Measurements from ENCODE around the gene EZH2.

EZH2 gene

DNA sequence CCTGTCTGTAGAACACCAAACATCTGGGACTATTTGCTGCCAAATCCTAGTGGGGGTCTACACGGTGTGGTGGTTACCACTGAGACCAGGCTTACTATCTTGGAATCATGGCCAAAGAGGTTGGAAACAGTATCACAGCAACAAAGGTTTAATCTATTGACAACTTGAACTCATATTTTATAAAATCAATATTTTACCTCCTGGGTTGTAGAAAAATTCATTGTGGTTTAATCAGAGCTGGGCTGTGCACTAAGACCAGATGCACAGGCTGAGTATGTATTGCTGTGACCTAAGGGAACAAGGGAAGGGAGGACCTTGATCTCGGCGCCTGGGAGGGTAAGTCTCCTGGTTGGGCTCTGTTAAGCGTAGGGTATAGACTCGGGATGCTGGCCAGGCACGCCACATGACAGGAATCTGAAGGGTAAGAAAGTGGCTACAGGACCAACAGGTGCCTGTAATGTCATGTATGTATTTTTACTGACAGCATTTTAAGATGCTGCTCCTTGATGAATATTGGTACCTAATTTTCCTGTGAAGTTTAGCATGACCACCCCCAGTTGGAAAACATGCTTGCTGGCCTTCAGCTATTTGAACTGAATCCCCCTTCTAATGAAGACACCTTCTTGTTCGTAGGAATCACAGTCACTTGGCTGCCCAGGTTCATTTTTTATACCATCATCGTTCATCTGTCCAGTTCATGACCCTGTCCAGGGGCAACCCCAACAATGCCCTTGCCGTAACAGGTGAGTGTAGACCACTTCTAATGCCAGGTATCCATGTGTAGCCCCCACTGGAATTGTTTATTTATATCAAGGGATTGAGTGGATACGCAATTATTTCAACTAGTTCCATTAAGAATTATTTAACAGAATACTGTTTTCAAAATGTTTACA, 79.5 kb downstream of the EZH2 start:
- DNase-seq (ENCODE audit: low spot score in 2 of 2) = no peak
- H3K4me3 ChIP-seq = no peak overlapping the region
- no peaks in the 10 kb centered on the region for H3K9me3 ChIP-seq
- no peaks in the 10 kb centered on the region for H3K27me3 ChIP-seq (ENCODE audit: low read depth)
- peaks cover 50% of the 10 kb centered on the region for H3K36me3 ChIP-seq (replicated peaks)
- no peaks in the 10 kb centered on the region for H3K4me1 ChIP-seq
- in situ Hi-C loops (cut with MboI; ENCODE audit: low sequenced_read_pairs) = no loop called here

DNA sequence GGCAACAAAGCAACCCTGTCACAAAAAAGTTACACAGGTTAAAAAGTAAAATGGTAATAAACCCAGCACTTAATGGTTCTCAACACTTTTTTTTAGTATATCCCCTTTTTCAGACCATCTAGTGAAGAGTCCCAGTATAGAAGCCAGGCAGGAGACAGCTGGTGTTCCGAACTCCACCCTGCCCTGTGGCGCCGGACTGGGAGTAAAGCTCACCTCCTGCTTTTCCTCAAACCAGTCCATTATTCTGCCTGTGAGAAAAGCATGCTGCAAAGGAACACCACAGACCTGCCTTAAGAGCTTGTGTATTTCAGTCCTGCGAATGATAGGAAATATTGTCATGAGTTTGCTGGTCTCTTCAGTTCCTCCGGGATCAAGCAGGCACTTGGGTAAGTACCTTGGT, 81.0 kb downstream of the EZH2 start:
- no peak for DNase-seq (ENCODE audit: low spot score in 2 of 2)
- H3K36me3 ChIP-seq (replicated peaks) = peaks cover 50% of the 10 kb centered on the region
- in situ Hi-C loops (cut with MboI; ENCODE audit: low sequenced_read_pairs) = no loop called here
- H3K4me3 ChIP-seq = no peak overlapping the region
- H3K9me3 ChIP-seq = no peaks in the 10 kb centered on the region
- no peaks in the 10 kb centered on the region for H3K27me3 ChIP-seq (ENCODE audit: low read depth)
- H3K4me1 ChIP-seq = no peaks in the 10 kb centered on the region

DNA sequence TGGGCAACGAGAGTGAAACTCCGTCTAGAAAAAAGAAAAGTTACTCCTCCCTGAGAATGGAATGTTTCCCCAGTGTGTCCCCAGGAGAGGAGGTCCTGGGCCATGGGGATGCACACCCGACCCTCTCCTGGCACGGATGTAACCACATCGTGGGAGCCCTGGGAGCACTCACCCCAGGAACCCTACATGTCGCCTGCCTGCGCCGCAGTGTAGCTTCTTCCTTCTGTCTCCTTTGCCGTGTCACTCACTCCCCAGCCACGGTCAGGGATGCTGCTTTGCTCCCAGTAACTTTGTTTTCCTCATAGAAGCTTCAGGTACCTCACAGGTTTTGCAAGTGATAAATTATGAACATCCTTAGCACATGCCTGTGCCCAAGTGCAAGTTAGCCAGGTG, 82.0 kb downstream of the EZH2 start:
- in situ Hi-C loops (cut with MboI; ENCODE audit: low sequenced_read_pairs) = no loop called here
- no peaks in the 10 kb centered on the region for H3K9me3 ChIP-seq
- no peaks in the 10 kb centered on the region for H3K4me1 ChIP-seq
- H3K27me3 ChIP-seq (ENCODE audit: low read depth) = no peaks in the 10 kb centered on the region
- DNase-seq (ENCODE audit: low spot score in 2 of 2) = no peak
- H3K36me3 ChIP-seq (replicated peaks) = peaks cover 44% of the 10 kb centered on the region
- no peak overlapping the region for H3K4me3 ChIP-seq

DNA sequence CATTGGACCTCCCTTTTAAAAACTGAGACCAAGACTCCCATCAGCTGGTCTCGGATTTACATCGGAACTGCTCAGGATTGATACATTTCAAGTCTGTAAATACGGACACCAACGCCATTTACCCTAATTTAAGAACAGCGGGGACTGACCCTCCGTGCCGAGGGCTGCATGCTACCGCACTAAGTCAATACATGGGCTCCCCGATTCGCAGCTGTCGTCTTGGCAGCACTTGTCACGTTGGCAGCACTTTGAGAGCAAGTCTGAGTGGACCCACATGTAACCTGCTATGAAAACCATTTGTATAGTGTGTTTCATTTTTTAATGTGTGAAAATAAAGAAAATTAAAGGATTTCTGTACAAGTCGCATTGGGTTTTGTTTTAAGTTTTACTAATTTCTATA, 83.4 kb downstream of the EZH2 start:
- in situ Hi-C loops (cut with MboI; ENCODE audit: low sequenced_read_pairs) = no loop called here
- peaks cover 4% of the 10 kb centered on the region; the same call in 1 of the 2 replicates for H3K4me1 ChIP-seq
- H3K4me3 ChIP-seq = no peak overlapping the region
- H3K9me3 ChIP-seq = no peaks in the 10 kb centered on the region
- H3K27me3 ChIP-seq (ENCODE audit: low read depth) = no peaks in the 10 kb centered on the region
- H3K36me3 ChIP-seq (replicated peaks) = peaks cover 38% of the 10 kb centered on the region
- DNase-seq (ENCODE audit: low spot score in 2 of 2) = no peak

DNA sequence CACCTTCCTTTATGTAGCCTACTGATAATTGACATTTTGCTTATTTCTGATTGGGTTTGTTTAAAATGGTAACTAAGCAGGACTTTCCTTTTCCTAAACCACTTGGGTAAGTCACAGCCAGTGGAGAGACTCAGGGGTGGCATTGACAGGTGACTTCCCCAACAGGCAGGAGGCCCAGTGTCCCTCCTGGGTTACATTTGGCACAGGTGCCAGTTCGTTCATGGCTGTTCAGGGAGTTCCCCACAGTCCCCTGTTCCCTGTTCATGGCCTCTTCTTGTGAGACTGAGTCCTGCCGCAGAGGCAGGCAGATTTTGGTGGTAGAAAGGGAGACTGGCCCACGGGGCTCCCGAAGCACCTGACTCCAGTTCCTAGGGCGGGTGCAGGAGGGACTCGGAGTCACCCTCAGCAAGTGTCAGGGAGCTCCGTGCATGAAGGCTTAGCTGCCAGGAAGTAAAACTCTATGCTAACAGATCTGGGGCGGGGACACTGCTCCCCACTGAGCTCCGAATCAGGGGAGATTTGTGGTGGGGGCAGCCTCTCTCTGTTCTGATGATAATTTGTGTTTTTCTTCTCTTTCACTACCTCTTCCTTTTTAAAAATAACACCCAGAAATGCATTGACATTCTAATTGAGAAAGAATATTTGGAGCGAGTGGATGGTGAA, 84.1 kb downstream of the EZH2 start:
- no peaks in the 10 kb centered on the region for H3K27me3 ChIP-seq (ENCODE audit: low read depth)
- H3K4me3 ChIP-seq = no peak overlapping the region
- in situ Hi-C loops (cut with MboI; ENCODE audit: low sequenced_read_pairs) = no loop called here
- no peaks in the 10 kb centered on the region for H3K9me3 ChIP-seq
- peaks cover 38% of the 10 kb centered on the region for H3K36me3 ChIP-seq (replicated peaks)
- H3K4me1 ChIP-seq = peaks cover 4% of the 10 kb centered on the region; the same call in 1 of the 2 replicates
- no peak for DNase-seq (ENCODE audit: low spot score in 2 of 2)

DNA sequence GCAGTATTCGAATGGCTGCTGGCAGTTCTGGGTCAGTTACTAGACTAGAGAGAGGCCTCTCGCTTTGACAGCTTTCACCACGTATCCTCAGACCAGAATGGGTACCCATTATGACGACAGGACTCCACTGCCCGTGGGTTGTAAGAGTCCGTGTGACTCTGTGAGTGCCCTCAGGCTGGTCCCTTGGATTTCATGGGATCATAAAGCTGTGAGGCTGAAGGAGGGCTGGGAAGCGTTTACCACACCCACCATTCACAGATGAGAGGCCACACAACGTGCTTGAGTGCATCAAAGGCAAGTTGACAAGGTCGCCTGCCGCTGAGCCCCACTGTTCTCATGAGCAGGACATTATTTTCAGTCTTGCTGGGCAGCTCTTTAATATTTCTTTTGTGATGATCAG, 87.2 kb downstream of the EZH2 start:
- Histone ChIP-seq H3K9me3 (no peaks in the 10 kb centered on the region), H3K27me3 (ENCODE audit: low read depth) (no peaks in the 10 kb centered on the region), H3K4me3 (no peak overlapping the region), H3K4me1 (peaks cover 4% of the 10 kb centered on the region; the same call in 1 of the 2 replicates), H3K36me3 (replicated peaks) (peaks cover 60% of the 10 kb centered on the region)
- no peak for DNase-seq (ENCODE audit: low spot score in 2 of 2)
- in situ Hi-C loops (cut with MboI; ENCODE audit: low sequenced_read_pairs) = no loop called here

GRCh38 chr7:148794476-148794875, 89.6 kb downstream of the EZH2 start:
- in situ Hi-C loops (cut with MboI; ENCODE audit: low sequenced_read_pairs) = no loop called here
- H3K9me3 ChIP-seq = no peaks in the 10 kb centered on the region
- H3K27me3 ChIP-seq (ENCODE audit: low read depth) = no peaks in the 10 kb centered on the region
- peaks cover 4% of the 10 kb centered on the region; the same call in 1 of the 2 replicates for H3K4me1 ChIP-seq
- DNase-seq (ENCODE audit: low spot score in 2 of 2) = no peak
- peaks cover 56% of the 10 kb centered on the region for H3K36me3 ChIP-seq (replicated peaks)
- no peak overlapping the region for H3K4me3 ChIP-seq

GRCh38 chr7:148793590-148793989, 90.5 kb downstream of the EZH2 start:
- no peak overlapping the region for H3K4me3 ChIP-seq
- H3K36me3 ChIP-seq (replicated peaks) = peaks cover 50% of the 10 kb centered on the region
- in situ Hi-C loops (cut with MboI; ENCODE audit: low sequenced_read_pairs) = no loop called here
- no peaks in the 10 kb centered on the region for H3K27me3 ChIP-seq (ENCODE audit: low read depth)
- no peaks in the 10 kb centered on the region for H3K9me3 ChIP-seq
- peaks cover 4% of the 10 kb centered on the region; the same call in 1 of the 2 replicates for H3K4me1 ChIP-seq
- no peak for DNase-seq (ENCODE audit: low spot score in 2 of 2)

GRCh38 chr7:148791546-148791945, 92.5 kb downstream of the EZH2 start:
- Histone ChIP-seq H3K36me3 (replicated peaks) (peaks cover 56% of the 10 kb centered on the region), H3K27me3 (ENCODE audit: low read depth) (no peaks in the 10 kb centered on the region), H3K9me3 (no peaks in the 10 kb centered on the region), H3K4me3 (no peak overlapping the region), H3K4me1 (peaks cover 4% of the 10 kb centered on the region; the same call in 1 of the 2 replicates)
- DNase-seq (ENCODE audit: low spot score in 2 of 2) = no peak
- in situ Hi-C loops (cut with MboI; ENCODE audit: low sequenced_read_pairs) = no loop called here

DNA sequence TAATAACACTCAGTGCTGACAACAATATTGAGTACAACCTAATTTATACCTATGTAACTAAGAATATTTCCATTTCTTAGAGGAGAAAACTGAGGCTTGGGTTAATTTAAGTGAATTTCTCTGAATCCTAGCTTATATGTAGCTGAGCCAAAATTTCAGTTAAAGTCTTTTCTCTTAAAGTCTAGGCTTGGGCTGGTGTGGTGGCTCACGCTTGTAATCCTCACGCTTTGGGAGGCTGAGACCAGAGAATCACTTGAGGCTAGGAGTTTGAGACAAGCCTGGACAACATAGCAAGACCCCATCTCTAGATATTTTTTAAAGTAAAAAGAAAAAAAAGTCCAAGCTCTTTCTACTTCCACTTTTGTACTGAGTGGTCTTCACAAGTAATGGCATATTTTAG, 93.2 kb downstream of the EZH2 start:
- no peak for DNase-seq (ENCODE audit: low spot score in 2 of 2)
- no peaks in the 10 kb centered on the region for H3K27me3 ChIP-seq (ENCODE audit: low read depth)
- H3K9me3 ChIP-seq = no peaks in the 10 kb centered on the region
- H3K4me1 ChIP-seq = peaks cover 1% of the 10 kb centered on the region; the same call in 1 of the 2 replicates
- no peak overlapping the region for H3K4me3 ChIP-seq
- in situ Hi-C loops (cut with MboI; ENCODE audit: low sequenced_read_pairs) = no loop called here
- H3K36me3 ChIP-seq (replicated peaks) = peaks cover 61% of the 10 kb centered on the region

DNA sequence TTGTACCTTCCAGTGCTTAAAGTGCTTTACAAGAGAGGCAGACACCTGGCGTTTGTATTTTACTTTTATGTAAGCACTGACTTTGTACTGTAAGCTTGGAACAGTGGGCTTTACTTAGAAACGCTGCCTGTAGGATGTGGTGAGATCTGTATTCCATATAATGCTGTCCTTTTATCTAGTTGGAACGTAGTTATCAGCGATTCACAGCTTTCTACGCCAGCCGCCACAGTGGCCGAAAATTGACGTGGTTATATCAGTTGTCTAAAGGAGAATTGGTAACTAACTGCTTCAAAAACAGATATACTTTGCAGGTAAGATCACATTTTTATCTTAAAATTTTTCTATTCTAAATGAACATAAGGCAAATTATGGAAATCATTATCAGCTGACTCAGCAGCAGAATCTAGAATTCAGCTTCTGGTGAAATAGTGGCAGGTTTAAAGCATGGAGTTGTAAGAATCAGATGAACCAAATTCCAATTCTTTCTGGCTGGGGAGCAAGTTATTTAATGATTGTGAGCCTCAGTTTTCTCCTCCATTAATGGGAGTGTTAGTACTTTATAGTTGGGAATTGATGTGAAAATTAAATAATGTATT, 93.9 kb downstream of the EZH2 start:
- no peak overlapping the region for H3K4me3 ChIP-seq
- no peaks in the 10 kb centered on the region for H3K9me3 ChIP-seq
- no peaks in the 10 kb centered on the region for H3K27me3 ChIP-seq (ENCODE audit: low read depth)
- in situ Hi-C loops (cut with MboI; ENCODE audit: low sequenced_read_pairs) = no loop called here
- H3K36me3 ChIP-seq (replicated peaks) = peaks cover 62% of the 10 kb centered on the region
- no peak for DNase-seq (ENCODE audit: low spot score in 2 of 2)
- no peaks in the 10 kb centered on the region for H3K4me1 ChIP-seq

DNA sequence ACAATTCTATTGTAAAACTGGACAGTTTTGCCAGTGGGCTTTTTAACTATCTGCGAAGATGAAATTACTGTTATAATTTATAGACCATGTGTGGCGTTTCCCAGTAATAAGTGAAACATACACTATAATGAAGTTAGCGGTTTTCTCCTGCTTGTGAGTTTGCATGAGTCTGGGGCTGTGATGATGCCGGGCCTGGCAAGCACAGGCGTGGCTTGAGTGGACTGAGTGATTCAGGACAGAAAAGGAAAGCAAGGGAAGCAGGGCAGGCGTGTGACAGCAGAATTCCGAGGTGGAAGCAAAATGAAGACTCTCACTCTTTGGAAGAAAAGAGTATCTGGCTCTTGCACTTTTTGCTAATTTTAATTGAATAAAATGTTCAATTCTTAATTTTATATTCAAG, 94.9 kb downstream of the EZH2 start:
- Histone ChIP-seq H3K4me3 (no peak overlapping the region), H3K36me3 (replicated peaks) (peaks cover 57% of the 10 kb centered on the region), H3K4me1 (no peaks in the 10 kb centered on the region), H3K27me3 (ENCODE audit: low read depth) (no peaks in the 10 kb centered on the region), H3K9me3 (no peaks in the 10 kb centered on the region)
- in situ Hi-C loops (cut with MboI; ENCODE audit: low sequenced_read_pairs) = no loop called here
- DNase-seq (ENCODE audit: low spot score in 2 of 2) = no peak

GRCh38 chr7:148787571-148788295, 96.4 kb downstream of the EZH2 start:
- Histone ChIP-seq H3K4me1 (no peaks in the 10 kb centered on the region), H3K4me3 (no peak overlapping the region), H3K9me3 (no peaks in the 10 kb centered on the region), H3K27me3 (ENCODE audit: low read depth) (no peaks in the 10 kb centered on the region), H3K36me3 (replicated peaks) (peaks cover 43% of the 10 kb centered on the region)
- in situ Hi-C loops (cut with MboI; ENCODE audit: low sequenced_read_pairs) = no loop called here
- DNase-seq (ENCODE audit: low spot score in 2 of 2) = no peak
